ENCODE data around the gene NUDT3.
"Not testable (repeated sequence)": the region's sequence is repeated elsewhere in the genome, so short reads cannot be mapped to it uniquely, and the experiment has no call there.

Gene NUDT3

GRCh38 chr6:34391786-34392496, 528 bp downstream of the NUDT3 start:
- peak; percentile 81 for DNase-seq

- no peak for DNase-seq
Observed at GRCh38 chr6:34391473-34391785, 1.0 kb downstream of the NUDT3 start.

- no peak for DNase-seq
Observed at GRCh38 chr6:34390531-34391472, 1.7 kb downstream of the NUDT3 start.

- DNase-seq = no peak
Observed at GRCh38 chr6:34389034-34389433, 3.4 kb downstream of the NUDT3 start.

GRCh38 chr6:34388421-34388820, 4.0 kb downstream of the NUDT3 start:
- no peak for DNase-seq

GRCh38 chr6:34386316-34387137, 5.9 kb downstream of the NUDT3 start:
- no peak for DNase-seq

- no peak for DNase-seq
Observed at GRCh38 chr6:34385793-34386195, 6.7 kb downstream of the NUDT3 start.

GRCh38 chr6:34384321-34385153, 7.9 kb downstream of the NUDT3 start:
- DNase-seq = no peak

- DNase-seq = no peak
Observed at GRCh38 chr6:34383656-34384320, 8.7 kb downstream of the NUDT3 start.

- no peak for DNase-seq
Observed at GRCh38 chr6:34383161-34383631, 9.3 kb downstream of the NUDT3 start.

- DNase-seq = no peak
Observed at GRCh38 chr6:34381081-34381480, 11.4 kb downstream of the NUDT3 start.

GRCh38 chr6:34378470-34378869, 14.0 kb downstream of the NUDT3 start:
- no peak for DNase-seq

- no peak for DNase-seq
Observed at GRCh38 chr6:34377984-34378383, 14.5 kb downstream of the NUDT3 start.

GRCh38 chr6:34377571-34377970, 14.9 kb downstream of the NUDT3 start:
- DNase-seq = not testable (repeated sequence)

GRCh38 chr6:34375833-34376232, 16.6 kb downstream of the NUDT3 start:
- no peak for DNase-seq

GRCh38 chr6:34374508-34374907, 18.0 kb downstream of the NUDT3 start:
- no peak for DNase-seq

- DNase-seq = no peak
Observed at GRCh38 chr6:34374069-34374468, 18.4 kb downstream of the NUDT3 start.

- no peak for DNase-seq
Observed at GRCh38 chr6:34373511-34373910, 19.0 kb downstream of the NUDT3 start.

- DNase-seq = not testable (repeated sequence)
Observed at GRCh38 chr6:34371865-34372264, 20.6 kb downstream of the NUDT3 start.

- no peak for DNase-seq
Observed at GRCh38 chr6:34370361-34370760, 22.1 kb downstream of the NUDT3 start.

- DNase-seq = no peak
Observed at GRCh38 chr6:34369385-34369784, 23.1 kb downstream of the NUDT3 start.

GRCh38 chr6:34366639-34366921, 25.9 kb downstream of the NUDT3 start:
- DNase-seq = no peak

Measured in islet precursor cell (in vitro differentiated cells).